Activated CD4-positive, alpha-beta T cell treated with anti-CD3 and anti-CD28 coated beads for 36 hours (primary cell): Measurements from ENCODE around the gene GPR108. TPM values are rescaled to one million over a fixed set of nuclear protein-coding genes. Genes with fewer than 3 reads are reported as not detected.
"Not testable (repeated sequence)": the region's sequence is repeated elsewhere in the genome, so short reads cannot be mapped to it uniquely, and the experiment has no call there.

Experiments used
- ATAC-seq: fragments of 200-7000 bp; cut with Tn5 transposase; one replicate; pipeline ENCODE4 v1.10.0; 2021; ENCODE audit warnings: mild to moderate bottlenecking, moderate library complexity
- CTCF ChIA-PET: fragments of 350-600 bp; sonication (Branson Sonifier 250); formaldehyde crosslinking; loops from one replicate; lab custom pipeline; 2021; ENCODE audit warnings: antibody characterized with exemption; lab: Charles Lee
- POLR2A ChIA-PET: fragments of 350-600 bp; sonication (Branson Sonifier 250); formaldehyde crosslinking; loops from one replicate; lab custom pipeline; 2021; ENCODE audit warnings: antibody characterized with exemption, inconsistent platforms; lab: Charles Lee
- DNase-seq: peaks from one replicate; pipeline ENCODE4 v3.0.0-alpha.2; 2020
- H3K27ac Mint-ChIP-seq: one replicate; pipeline ENCODE4 v1.8.0; 2021; ENCODE audit warnings: mixed read lengths
- H3K27me3 Mint-ChIP-seq: one replicate; pipeline ENCODE4 v1.8.0; 2021; ENCODE audit warnings: mixed read lengths
- H3K36me3 Mint-ChIP-seq: one replicate; pipeline ENCODE4 v1.8.0; 2021; ENCODE audit warnings: low read depth, mixed read lengths
- H3K4me1 Mint-ChIP-seq: one replicate; pipeline ENCODE4 v1.8.0; 2021; ENCODE audit warnings: mixed read lengths
- H3K4me3 Mint-ChIP-seq: one replicate; pipeline ENCODE4 v1.8.0; 2021; ENCODE audit warnings: mild to moderate bottlenecking, moderate library complexity, mixed read lengths
- H3K9me3 Mint-ChIP-seq: one replicate; pipeline ENCODE4 v1.8.0; 2021; ENCODE audit warnings: low read depth, mixed read lengths
- intact Hi-C, 2 experiments: fragments of 100-400 bp; cut with DNase I in 1 of 2; cut with micrococcal nuclease in 1 of 2; formaldehyde crosslinking; loops; one replicate each; pipeline versions ENCODE4 v1.14.2 to v1.15.1; 2022 to 2024; cut with DNase I, micrococcal nuclease
- total RNA-seq, 2 experiments: library from RNA; stranded (reverse); gene quantifications; one replicate each; pipeline ENCODE4 v1.2.3, GENCODE V29; 2021

The GPR108 gene
- total RNA-seq, 2 experiments from 2014 or later, result 58.8 to 59.9 TPM

GRCh38 chr19:6712692-6713670, 24.4 kb downstream of the GPR108 start:
- DNase-seq (no peak), ATAC-seq (no peak)
- no peak overlapping the region for H3K4me3 Mint-ChIP-seq
- intact Hi-C loops, result no loop called here
- no peak overlapping the region for H3K27ac Mint-ChIP-seq
- ChIA-PET CTCF (no interaction called here), POLR2A (no interaction called here)
- H3K36me3 Mint-ChIP-seq, result peaks cover 2% of the 10 kb centered on the region
- H3K4me1 Mint-ChIP-seq, result peaks cover 16% of the 10 kb centered on the region
- peaks cover 35% of the 10 kb centered on the region for H3K27me3 Mint-ChIP-seq
- peaks cover 3% of the 10 kb centered on the region for H3K9me3 Mint-ChIP-seq

GRCh38 chr19:6712231-6712630, 25.1 kb downstream of the GPR108 start:
- CTCF ChIA-PET, result no interaction called here
- peaks cover 11% of the 10 kb centered on the region for H3K4me1 Mint-ChIP-seq

GRCh38 chr19:6711605-6712004, 25.8 kb downstream of the GPR108 start:
- no peak for ATAC-seq
- no peak overlapping the region for H3K27ac Mint-ChIP-seq
- intact Hi-C loops, result no loop called here
- no peak for DNase-seq
- POLR2A ChIA-PET, result no interaction called here
- H3K36me3 Mint-ChIP-seq, result no peaks in the 10 kb centered on the region
- peaks cover 29% of the 10 kb centered on the region for H3K27me3 Mint-ChIP-seq
- H3K4me1 Mint-ChIP-seq, result peaks cover 10% of the 10 kb centered on the region
- H3K4me3 Mint-ChIP-seq, result no peak overlapping the region
- CTCF ChIA-PET, result no interaction called here
- no peaks in the 10 kb centered on the region for H3K9me3 Mint-ChIP-seq

More at GRCh38 chr19:6712231-6712630, 25.1 kb downstream of the GPR108 start:
- DNase-seq (no peak), ATAC-seq (no peak)
- Mint-ChIP-seq H3K27ac (no peak overlapping the region), H3K36me3 (no peaks in the 10 kb centered on the region), H3K27me3 (peaks cover 30% of the 10 kb centered on the region), H3K4me3 (no peak overlapping the region), H3K9me3 (no peaks in the 10 kb centered on the region)
- intact Hi-C loops, result no loop called here
- POLR2A ChIA-PET, result no interaction called here

GRCh38 chr19:6711078-6711361, 26.4 kb downstream of the GPR108 start:
- no peak overlapping the region for H3K4me3 Mint-ChIP-seq
- H3K27me3 Mint-ChIP-seq, result peaks cover 29% of the 10 kb centered on the region
- DNase-seq, result no peak
- H3K27ac Mint-ChIP-seq, result no peak overlapping the region
- no peaks in the 10 kb centered on the region for H3K9me3 Mint-ChIP-seq
- POLR2A ChIA-PET, result no interaction called here
- peaks cover 10% of the 10 kb centered on the region for H3K4me1 Mint-ChIP-seq
- intact Hi-C loops, result no loop called here
- no peaks in the 10 kb centered on the region for H3K36me3 Mint-ChIP-seq
- CTCF ChIA-PET, result no interaction called here
- ATAC-seq, result no peak

GRCh38 chr19:6710273-6711077, 26.9 kb downstream of the GPR108 start:
- intact Hi-C loops, result no loop called here
- no peaks in the 10 kb centered on the region for H3K9me3 Mint-ChIP-seq
- peak; percentile 35 for DNase-seq
- no peak overlapping the region for H3K4me3 Mint-ChIP-seq
- peaks cover 29% of the 10 kb centered on the region for H3K27me3 Mint-ChIP-seq
- POLR2A ChIA-PET, result no interaction called here
- ATAC-seq, result peak; percentile 23
- H3K27ac Mint-ChIP-seq, result no peak overlapping the region
- H3K36me3 Mint-ChIP-seq, result no peaks in the 10 kb centered on the region
- H3K4me1 Mint-ChIP-seq, result peaks cover 10% of the 10 kb centered on the region
- CTCF ChIA-PET, result no interaction called here

GRCh38 chr19:6709549-6709948, 27.8 kb downstream of the GPR108 start:
- Mint-ChIP-seq H3K9me3 (no peaks in the 10 kb centered on the region), H3K4me3 (no peak overlapping the region), H3K27me3 (peaks cover 29% of the 10 kb centered on the region), H3K27ac (no peak overlapping the region), H3K4me1 (peaks cover 10% of the 10 kb centered on the region), H3K36me3 (no peaks in the 10 kb centered on the region)
- POLR2A ChIA-PET, result no interaction called here
- CTCF ChIA-PET, result no interaction called here
- ATAC-seq (no peak), DNase-seq (no peak)
- intact Hi-C loops, result no loop called here

- POLR2A ChIA-PET, intact Hi-C loops, ATAC-seq, CTCF ChIA-PET, H3K4me3 Mint-ChIP-seq, H3K9me3 Mint-ChIP-seq, H3K36me3 Mint-ChIP-seq, DNase-seq, H3K27ac Mint-ChIP-seq: not testable (repeated sequence)
- Mint-ChIP-seq H3K4me1 (peaks cover 10% of the 10 kb centered on the region), H3K27me3 (peaks cover 29% of the 10 kb centered on the region)
Observed at GRCh38 chr19:6708913-6709312, 28.5 kb downstream of the GPR108 start.

GRCh38 chr19:6708346-6708745, 29.0 kb downstream of the GPR108 start:
- POLR2A ChIA-PET, result no interaction called here
- intact Hi-C loops, result no loop called here
- peaks cover 10% of the 10 kb centered on the region for H3K4me1 Mint-ChIP-seq
- CTCF ChIA-PET, result no interaction called here
- H3K4me3 Mint-ChIP-seq, result no peak overlapping the region
- ATAC-seq (no peak), DNase-seq (no peak)
- peaks cover 29% of the 10 kb centered on the region for H3K27me3 Mint-ChIP-seq
- H3K36me3 Mint-ChIP-seq, result no peaks in the 10 kb centered on the region
- no peaks in the 10 kb centered on the region for H3K9me3 Mint-ChIP-seq
- no peak overlapping the region for H3K27ac Mint-ChIP-seq

GRCh38 chr19:6707658-6708018, 29.7 kb downstream of the GPR108 start:
- peaks cover 10% of the 10 kb centered on the region for H3K4me1 Mint-ChIP-seq

GRCh38 chr19:6707011-6707657, 30.2 kb downstream of the GPR108 start:
- H3K36me3 Mint-ChIP-seq, result no peaks in the 10 kb centered on the region
- ATAC-seq, result no peak
- intact Hi-C loops, result no loop called here
- ChIA-PET POLR2A (no interaction called here), CTCF (interaction anchor here (0.6 kb wide), 1 partner anchor 217 kb away, joined by 5 read pairs; no protein-coding TSS in a partner anchor)
- no peak overlapping the region for H3K27ac Mint-ChIP-seq
- H3K4me1 Mint-ChIP-seq, result peaks cover 10% of the 10 kb centered on the region
- no peak overlapping the region for H3K4me3 Mint-ChIP-seq
- DNase-seq, result no peak
- no peaks in the 10 kb centered on the region for H3K9me3 Mint-ChIP-seq
- peaks cover 29% of the 10 kb centered on the region for H3K27me3 Mint-ChIP-seq

More at GRCh38 chr19:6707658-6708018, 29.7 kb downstream of the GPR108 start:
- POLR2A ChIA-PET, result no interaction called here
- no peak for ATAC-seq
- no peak overlapping the region for H3K27ac Mint-ChIP-seq
- no peaks in the 10 kb centered on the region for H3K9me3 Mint-ChIP-seq
- no peak for DNase-seq
- H3K27me3 Mint-ChIP-seq, result peaks cover 29% of the 10 kb centered on the region
- intact Hi-C loops, result no loop called here
- no peaks in the 10 kb centered on the region for H3K36me3 Mint-ChIP-seq
- CTCF ChIA-PET, result interaction anchor here (0.6 kb wide), 1 partner anchor 218 kb away, joined by 5 read pairs; no protein-coding TSS in a partner anchor
- no peak overlapping the region for H3K4me3 Mint-ChIP-seq

GRCh38 chr19:6706633-6706958, 30.8 kb downstream of the GPR108 start:
- Mint-ChIP-seq H3K4me1 (peaks cover 10% of the 10 kb centered on the region), H3K9me3 (no peaks in the 10 kb centered on the region), H3K27ac (no peak overlapping the region), H3K4me3 (no peak overlapping the region), H3K27me3 (peaks cover 28% of the 10 kb centered on the region), H3K36me3 (no peaks in the 10 kb centered on the region)
- ATAC-seq (no peak), DNase-seq (no peak)
- ChIA-PET CTCF (no interaction called here), POLR2A (no interaction called here)
- intact Hi-C loops, result no loop called here
